Left ventricle myocardium inferior (tissue), 1 donor: ENCODE measurements around the gene MCM7. TPM values are rescaled to one million over a fixed set of nuclear protein-coding genes. Genes with fewer than 3 reads are reported as not detected.
A peak's percentile ranks its signal among the peaks of the same experiment; 100 is the strongest.

Experiments used
- DNase-seq: peaks from one replicate; pipeline ENCODE4 v3.0.0-alpha.2; 2020
- H3K27ac ChIP-seq: fragments of 200-600 bp; replicated peaks from 2 replicates; pipeline ENCODE4 v1.8.0; 2021
- H3K27me3 ChIP-seq: fragments of 200-600 bp; 2 replicates; pipeline ENCODE4 v1.8.0; 2021; ENCODE audit warnings: low read depth
- H3K36me3 ChIP-seq: fragments of 200-600 bp; 2 replicates; pipeline ENCODE4 v1.8.0; 2021
- H3K4me1 ChIP-seq: fragments of 200-600 bp; 2 replicates; pipeline ENCODE4 v1.8.0; 2021
- H3K4me3 ChIP-seq: fragments of 200-600 bp; 2 replicates; pipeline ENCODE4 v1.8.0; 2021; ENCODE audit warnings: mild to moderate bottlenecking, moderate library complexity
- H3K9me3 ChIP-seq: fragments of 200-600 bp; replicated peaks from 2 replicates; pipeline ENCODE4 v1.8.0; 2021
- intact Hi-C: fragments of 100-400 bp; cut with micrococcal nuclease; formaldehyde crosslinking; loops from one replicate; pipeline ENCODE4 v1.11.0; 2022
- total RNA-seq: library from RNA; stranded (reverse); fragmentation: NEBNext Ultra II Directional; extraction: Animal tissue kit (Norgen Biotek cat#: 25700); gene quantifications from one replicate; pipeline ENCODE4 v1.2.1, GENCODE V29; 2021
- TF ChIP-seq, protein P1 (sequence below): fragments of 200-600 bp; IDR thresholded peaks from 2 replicates; pipeline ENCODE4 v1.8.0; 2021; ENCODE audit warnings: antibody characterized with exemption, mild to moderate bottlenecking, borderline replicate concordance
- donor health status: DM: no; HTN: yes; CAD: no; lungs with severe emphysema.

The MCM7 gene
- total RNA-seq, 1 donor from 2014 or later = 21.1 TPM

DNA sequence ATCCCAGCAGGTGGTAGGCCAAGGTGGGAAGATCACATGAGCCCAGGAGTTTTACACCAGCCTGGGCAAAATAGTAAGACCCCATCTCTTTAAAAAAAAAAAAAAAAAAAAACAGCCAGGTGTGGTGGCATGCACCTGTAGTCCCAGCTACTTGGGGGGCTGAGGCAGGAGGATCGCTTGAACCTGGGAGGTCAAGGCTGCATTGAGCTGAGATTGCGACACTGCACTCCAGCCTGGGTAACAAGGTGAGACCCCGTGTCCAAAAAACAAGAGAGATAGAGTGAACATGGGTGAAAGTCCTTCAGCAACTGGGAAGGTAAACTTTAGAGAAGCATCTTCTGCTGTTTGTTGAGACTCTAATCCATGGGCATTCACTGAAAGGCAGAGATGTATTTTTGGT is 41.3 kb upstream of the MCM7 start:
- H3K4me3 ChIP-seq = no peak overlapping the region
- no peak for DNase-seq
- H3K9me3 ChIP-seq = no peaks in the 10 kb centered on the region
- H3K27me3 ChIP-seq = peaks cover 15% of the 10 kb centered on the region
- no peaks in the 10 kb centered on the region for H3K36me3 ChIP-seq
- TF ChIP-seq, protein P1, sequence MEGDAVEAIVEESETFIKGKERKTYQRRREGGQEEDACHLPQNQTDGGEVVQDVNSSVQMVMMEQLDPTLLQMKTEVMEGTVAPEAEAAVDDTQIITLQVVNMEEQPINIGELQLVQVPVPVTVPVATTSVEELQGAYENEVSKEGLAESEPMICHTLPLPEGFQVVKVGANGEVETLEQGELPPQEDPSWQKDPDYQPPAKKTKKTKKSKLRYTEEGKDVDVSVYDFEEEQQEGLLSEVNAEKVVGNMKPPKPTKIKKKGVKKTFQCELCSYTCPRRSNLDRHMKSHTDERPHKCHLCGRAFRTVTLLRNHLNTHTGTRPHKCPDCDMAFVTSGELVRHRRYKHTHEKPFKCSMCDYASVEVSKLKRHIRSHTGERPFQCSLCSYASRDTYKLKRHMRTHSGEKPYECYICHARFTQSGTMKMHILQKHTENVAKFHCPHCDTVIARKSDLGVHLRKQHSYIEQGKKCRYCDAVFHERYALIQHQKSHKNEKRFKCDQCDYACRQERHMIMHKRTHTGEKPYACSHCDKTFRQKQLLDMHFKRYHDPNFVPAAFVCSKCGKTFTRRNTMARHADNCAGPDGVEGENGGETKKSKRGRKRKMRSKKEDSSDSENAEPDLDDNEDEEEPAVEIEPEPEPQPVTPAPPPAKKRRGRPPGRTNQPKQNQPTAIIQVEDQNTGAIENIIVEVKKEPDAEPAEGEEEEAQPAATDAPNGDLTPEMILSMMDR = no peak
- intact Hi-C loops = no loop called here
- H3K27ac ChIP-seq = no peak overlapping the region
- no peaks in the 10 kb centered on the region for H3K4me1 ChIP-seq

DNA sequence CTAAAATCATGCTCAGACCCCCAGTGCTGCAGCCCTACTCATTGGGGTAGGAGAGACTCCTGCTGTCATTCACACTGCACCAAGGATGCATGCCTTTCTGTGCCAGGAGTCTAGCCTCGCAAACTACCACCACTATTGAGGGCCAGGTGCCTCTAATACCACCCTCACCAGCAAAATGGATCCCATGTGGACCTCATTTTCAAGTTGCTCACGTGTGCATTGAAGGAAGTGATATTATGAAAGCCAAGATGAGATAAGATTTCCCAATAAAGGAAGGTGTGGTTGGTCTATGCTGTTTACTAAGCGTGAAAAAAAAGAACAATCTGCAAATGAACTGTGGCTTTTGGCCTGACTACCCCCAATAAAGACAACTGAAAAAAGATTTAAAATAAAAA is 40.4 kb upstream of the MCM7 start:
- H3K27ac ChIP-seq = no peak overlapping the region
- DNase-seq = no peak
- no peaks in the 10 kb centered on the region for H3K9me3 ChIP-seq
- no peaks in the 10 kb centered on the region for H3K4me1 ChIP-seq
- H3K27me3 ChIP-seq = peaks cover 15% of the 10 kb centered on the region
- no peaks in the 10 kb centered on the region for H3K36me3 ChIP-seq
- TF ChIP-seq, protein P1 = no peak
- intact Hi-C loops = no loop called here
- no peak overlapping the region for H3K4me3 ChIP-seq

- TF ChIP-seq, protein P1 = no peak
- Histone ChIP-seq H3K4me1 (no peaks in the 10 kb centered on the region), H3K36me3 (no peaks in the 10 kb centered on the region), H3K9me3 (no peaks in the 10 kb centered on the region), H3K27me3 (peaks cover 15% of the 10 kb centered on the region), H3K4me3 (no peak overlapping the region), H3K27ac (no peak overlapping the region)
- DNase-seq = no peak
- intact Hi-C loops = no loop called here
These were observed 36.9 kb upstream of the MCM7 start for GRCh38 chr7:100137851-100138760.

DNA sequence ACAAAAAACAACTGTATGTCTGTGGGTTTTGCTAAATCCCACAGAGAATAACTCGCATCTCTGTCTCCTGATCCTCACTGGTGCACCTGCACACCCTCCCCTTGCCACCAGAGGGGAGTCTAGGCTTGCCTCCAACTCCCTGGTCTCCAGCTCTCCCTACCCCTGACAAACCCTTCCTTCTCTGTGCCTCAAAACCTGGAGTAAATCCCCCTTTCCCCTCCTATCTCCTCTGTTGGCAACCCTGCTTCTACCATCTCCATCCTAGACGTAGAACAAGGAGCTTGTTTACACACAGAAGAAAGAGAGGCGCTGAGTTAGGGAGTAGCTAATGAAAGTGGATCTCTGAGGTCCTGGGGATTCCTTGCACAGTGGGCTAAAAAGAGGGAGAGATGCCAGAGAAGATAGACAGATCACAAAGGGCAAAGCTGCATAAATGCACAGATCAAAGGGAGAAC is 31.5 kb upstream of the MCM7 start:
- TF ChIP-seq, protein P1 = peak; percentile 85
- DNase-seq = peak; percentile 46
- Histone ChIP-seq H3K27me3 (no peaks in the 10 kb centered on the region), H3K4me3 (no peak overlapping the region), H3K27ac (no peak overlapping the region), H3K36me3 (no peaks in the 10 kb centered on the region), H3K9me3 (no peaks in the 10 kb centered on the region), H3K4me1 (peaks cover 21% of the 10 kb centered on the region)
- intact Hi-C loops = loop anchor here (5.0 kb wide), 1 partner anchor 85 kb away; the partner anchor contains the start of gene PVRIG

DNA sequence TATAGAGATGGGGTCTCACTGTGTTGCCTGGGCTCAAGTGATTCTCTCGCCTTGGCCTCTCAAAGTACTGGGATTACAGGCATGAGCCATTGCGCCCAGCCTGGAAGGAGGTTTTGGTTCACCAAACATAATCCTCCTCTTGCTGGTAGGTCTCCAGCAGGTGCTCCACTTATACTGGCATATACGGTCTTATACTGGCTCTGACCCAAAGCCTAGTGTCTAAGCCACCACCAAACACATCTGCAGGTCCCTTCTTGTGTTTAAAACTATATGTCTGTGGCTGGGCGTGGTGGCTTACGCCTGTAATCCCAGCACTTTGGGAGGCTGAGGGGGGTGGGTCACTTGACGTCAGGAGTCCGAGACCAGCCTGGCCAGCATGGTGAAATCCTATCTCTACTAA is 30.9 kb upstream of the MCM7 start:
- peaks cover 27% of the 10 kb centered on the region for H3K4me1 ChIP-seq
- TF ChIP-seq, protein P1 = no peak
- H3K27ac ChIP-seq = no peak overlapping the region
- DNase-seq = no peak
- H3K36me3 ChIP-seq = no peaks in the 10 kb centered on the region
- no peaks in the 10 kb centered on the region for H3K9me3 ChIP-seq
- intact Hi-C loops = loop anchor here (5.0 kb wide), 1 partner anchor 85 kb away; the partner anchor contains the start of gene PVRIG
- no peak overlapping the region for H3K4me3 ChIP-seq
- no peaks in the 10 kb centered on the region for H3K27me3 ChIP-seq
